Measurements from ENCODE around the gene IAH1. TPM values are rescaled to one million over a fixed set of nuclear protein-coding genes. Genes with fewer than 3 reads are reported as not detected.

The IAH1 gene
- total and polyA plus RNA-seq, 2 of the 4 experiments (the other 2 are of a cell fraction): 84.5 to 89.8 TPM

DNA sequence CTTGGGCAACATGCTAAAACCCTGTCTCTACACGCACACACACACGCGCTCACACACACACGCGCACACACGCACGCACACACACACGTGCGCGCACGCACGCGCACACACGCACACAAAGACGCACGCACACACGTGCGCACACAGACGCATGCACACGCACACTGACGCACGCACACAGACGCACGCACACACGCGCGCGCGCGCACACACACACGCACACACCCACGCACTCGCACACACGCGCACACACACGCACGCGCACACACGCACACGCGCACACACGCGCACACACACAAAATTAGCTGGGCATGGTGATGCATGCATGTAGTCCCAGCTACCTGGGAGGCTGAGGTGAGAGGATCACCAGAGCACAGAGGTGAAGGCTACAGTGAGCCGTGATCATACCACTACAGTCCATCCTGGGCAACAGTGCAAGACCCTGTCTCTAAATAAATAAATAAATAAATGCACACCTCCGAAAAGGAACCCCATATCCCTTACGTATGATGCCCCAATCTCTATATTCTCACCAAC is 8.1 kb upstream of the IAH1 start:
- no peak overlapping the region for H2BK20ac ChIP-seq (ENCODE audit: low read depth, low read length)
- no peak overlapping the region for H3K27ac ChIP-seq (ENCODE audit: insufficient read depth, low read length)
- H3K4me3 ChIP-seq (ENCODE audit: insufficient read depth, low read depth, low read length): no peak overlapping the region
- H3K4me2 ChIP-seq (ENCODE audit: low read depth, low read length): no peak overlapping the region
- peaks cover 7 to 19% of the 10 kb centered on the region in 2 experiments; a peak in 3 of 4 replicates for H3K79me1 ChIP-seq (ENCODE audit: low read depth in 1 of 2, low read length in 2 of 2)
- no peak overlapping the region for H3K23ac ChIP-seq (ENCODE audit: low read depth, low read length)
- H2AK5ac ChIP-seq (ENCODE audit: low read depth, low read length): no peak overlapping the region
- no peaks in the 10 kb centered on the region for H3K27me3 ChIP-seq (ENCODE audit: control insufficient read depth, insufficient read depth, low read length)
- intact Hi-C loops (cut with micrococcal nuclease): no loop called here
- peaks cover 14% of the 10 kb centered on the region for H3K36me3 ChIP-seq (ENCODE audit: control insufficient read depth, insufficient read depth, low read length)
- H4K20me1 ChIP-seq (ENCODE audit: insufficient read depth, low read length): no peaks in the 10 kb centered on the region
- H2BK15ac ChIP-seq (ENCODE audit: low read depth, low read length): no peak overlapping the region
- no peak overlapping the region for H4K5ac ChIP-seq (ENCODE audit: low read depth, low read length)
- CTCF ChIA-PET: no interaction called here
- H2BK120ac ChIP-seq (ENCODE audit: low read depth, low read length): no peak overlapping the region
- no peak overlapping the region for H3K14ac ChIP-seq (replicated peaks; ENCODE audit: low read depth, low read length)
- no peak overlapping the region for H2BK5ac ChIP-seq (ENCODE audit: low read depth, low read length, poor library complexity, severe bottlenecking)
- H3K9me1 ChIP-seq (ENCODE audit: insufficient read depth, low read length): peaks cover 10% of the 10 kb centered on the region
- H3K4me1 ChIP-seq (ENCODE audit: control insufficient read depth, insufficient read depth, low read length): peaks cover 5% of the 10 kb centered on the region; the same call in 1 of the 2 replicates
- ATAC-seq (ENCODE audit: low read depth) (no peak), DNase-seq (no peak)
- H4K8ac ChIP-seq (ENCODE audit: low read depth in 2 of 2, low read length in 2 of 2): no peak overlapping the region
- H2AFZ ChIP-seq (replicated peaks; ENCODE audit: low read length, poor library complexity): no peak overlapping the region
- no peak for TF ChIP-seq RFX5 (IDR thresholded peaks at IDR 0.05; ENCODE audit: low read depth, low read length)
- TF ChIP-seq, protein P1, sequence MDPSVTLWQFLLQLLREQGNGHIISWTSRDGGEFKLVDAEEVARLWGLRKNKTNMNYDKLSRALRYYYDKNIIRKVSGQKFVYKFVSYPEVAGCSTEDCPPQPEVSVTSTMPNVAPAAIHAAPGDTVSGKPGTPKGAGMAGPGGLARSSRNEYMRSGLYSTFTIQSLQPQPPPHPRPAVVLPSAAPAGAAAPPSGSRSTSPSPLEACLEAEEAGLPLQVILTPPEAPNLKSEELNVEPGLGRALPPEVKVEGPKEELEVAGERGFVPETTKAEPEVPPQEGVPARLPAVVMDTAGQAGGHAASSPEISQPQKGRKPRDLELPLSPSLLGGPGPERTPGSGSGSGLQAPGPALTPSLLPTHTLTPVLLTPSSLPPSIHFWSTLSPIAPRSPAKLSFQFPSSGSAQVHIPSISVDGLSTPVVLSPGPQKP (IDR thresholded peaks at IDR 0.05; ENCODE audit: borderline replicate concordance, low read depth, low read length): no peak
- TF ChIP-seq MXI1 (IDR thresholded peaks at IDR 0.05; ENCODE audit: borderline replicate concordance, low read depth, low read length): no peak
- TF ChIP-seq BHLHE40 (IDR thresholded peaks at IDR 0.05; ENCODE audit: low read depth, low read length): no peak
- no peak for TF ChIP-seq FOS (IDR thresholded peaks at IDR 0.05; ENCODE audit: low read depth, low read length)
- no peak for TF ChIP-seq CHD1 (IDR thresholded peaks at IDR 0.05; ENCODE audit: low read depth, low read length)
- no peak for TF ChIP-seq CEBPB (IDR thresholded peaks at IDR 0.05; ENCODE audit: low read depth, low read length)
- TF ChIP-seq SMC3 (IDR thresholded peaks at IDR 0.05; ENCODE audit: low read depth, low read length): no peak
- no peak for TF ChIP-seq RAD21 (IDR thresholded peaks at IDR 0.05; ENCODE audit: low read length)
- TF ChIP-seq POLR2A (IDR thresholded peaks at IDR 0.05; ENCODE audit: low read depth, low read length): no peak
- TF ChIP-seq RCOR1 (IDR thresholded peaks at IDR 0.05; ENCODE audit: insufficient replicate concordance, low read length): no peak
- TF ChIP-seq, protein P2, sequence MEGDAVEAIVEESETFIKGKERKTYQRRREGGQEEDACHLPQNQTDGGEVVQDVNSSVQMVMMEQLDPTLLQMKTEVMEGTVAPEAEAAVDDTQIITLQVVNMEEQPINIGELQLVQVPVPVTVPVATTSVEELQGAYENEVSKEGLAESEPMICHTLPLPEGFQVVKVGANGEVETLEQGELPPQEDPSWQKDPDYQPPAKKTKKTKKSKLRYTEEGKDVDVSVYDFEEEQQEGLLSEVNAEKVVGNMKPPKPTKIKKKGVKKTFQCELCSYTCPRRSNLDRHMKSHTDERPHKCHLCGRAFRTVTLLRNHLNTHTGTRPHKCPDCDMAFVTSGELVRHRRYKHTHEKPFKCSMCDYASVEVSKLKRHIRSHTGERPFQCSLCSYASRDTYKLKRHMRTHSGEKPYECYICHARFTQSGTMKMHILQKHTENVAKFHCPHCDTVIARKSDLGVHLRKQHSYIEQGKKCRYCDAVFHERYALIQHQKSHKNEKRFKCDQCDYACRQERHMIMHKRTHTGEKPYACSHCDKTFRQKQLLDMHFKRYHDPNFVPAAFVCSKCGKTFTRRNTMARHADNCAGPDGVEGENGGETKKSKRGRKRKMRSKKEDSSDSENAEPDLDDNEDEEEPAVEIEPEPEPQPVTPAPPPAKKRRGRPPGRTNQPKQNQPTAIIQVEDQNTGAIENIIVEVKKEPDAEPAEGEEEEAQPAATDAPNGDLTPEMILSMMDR (conservative IDR thresholded peaks at IDR 0.05; ENCODE audit: low read depth, low read length): no peak
- POLR2A ChIA-PET (ENCODE audit: unreplicated experiment): no interaction called here
- no peak overlapping the region for H3K56ac ChIP-seq (ENCODE audit: extremely low read depth, insufficient read depth, low read length)
- no peak overlapping the region for H3K4ac ChIP-seq (ENCODE audit: low read depth, low read length)
- no peak overlapping the region for H3K18ac ChIP-seq (ENCODE audit: low read depth, low read length)
- H2AK9ac ChIP-seq (replicated peaks; ENCODE audit: low read depth, low read length, poor library complexity): no peak overlapping the region
- H4K91ac ChIP-seq (ENCODE audit: insufficient read depth, low read depth, low read length): no peak overlapping the region
- no TSS peak for BruUV-seq (replicated peaks)
- WGBS, 2 experiments (ENCODE audit: extremely low coverage in 2 of 2, insufficient read length in 1 of 2): 50% methylated on average over 2 of the region's 46 CpGs; no CpG with 5 or more reads in 1 of the 2 experiments
- in situ Hi-C loops (cut with MboI; ENCODE audit: low sequenced_read_pairs): no loop called here
- no peak overlapping the region for H3K9ac ChIP-seq (ENCODE audit: low read depth, low read length)
- dilution Hi-C loops (cut with HindIII; ENCODE audit: low sequenced_read_pairs, unreplicated experiment): no loop called here
- H3K9me3 ChIP-seq (ENCODE audit: control insufficient read depth, insufficient read depth, low read length): no peaks in the 10 kb centered on the region

Measured in IMR-90 (cell line).